Adrenal gland (tissue), 5 donors: ENCODE results near the gene PEAR1.

Source experiments
- POLR2A ChIP-seq, 2 donors: fragments of 450-650 bp; IDR thresholded peaks; one replicate each; pipeline ENCODE4 v1.6.1; 2017; ENCODE audit warnings: antibody characterized with exemption in 2 of 2, mild to moderate bottlenecking in 2 of 2, moderate library complexity in 1 of 2
- TF ChIP-seq, protein P1 (sequence below), 6 experiments: fragments of 450-650 bp in 4 of 6; fragments of 200-600 bp in 2 of 6; sonication (generic) in 1 of 6; IDR thresholded peaks; 1 replicate in 5 of 6; 2 replicates in 1 of 6; pipeline versions ENCODE4 v1.5.1 to v1.8.0; 2016 to 2021; ENCODE audit warnings: antibody characterized with exemption in 6 of 6, mild to moderate bottlenecking in 2 of 6, moderate library complexity in 1 of 6
- donor health status: DM: no; HTN: no; CAD: no.

GRCh38 chr1:156958247-156958714 lies 64.8 kb downstream of the PEAR1 start:
- TF ChIP-seq, protein P1, sequence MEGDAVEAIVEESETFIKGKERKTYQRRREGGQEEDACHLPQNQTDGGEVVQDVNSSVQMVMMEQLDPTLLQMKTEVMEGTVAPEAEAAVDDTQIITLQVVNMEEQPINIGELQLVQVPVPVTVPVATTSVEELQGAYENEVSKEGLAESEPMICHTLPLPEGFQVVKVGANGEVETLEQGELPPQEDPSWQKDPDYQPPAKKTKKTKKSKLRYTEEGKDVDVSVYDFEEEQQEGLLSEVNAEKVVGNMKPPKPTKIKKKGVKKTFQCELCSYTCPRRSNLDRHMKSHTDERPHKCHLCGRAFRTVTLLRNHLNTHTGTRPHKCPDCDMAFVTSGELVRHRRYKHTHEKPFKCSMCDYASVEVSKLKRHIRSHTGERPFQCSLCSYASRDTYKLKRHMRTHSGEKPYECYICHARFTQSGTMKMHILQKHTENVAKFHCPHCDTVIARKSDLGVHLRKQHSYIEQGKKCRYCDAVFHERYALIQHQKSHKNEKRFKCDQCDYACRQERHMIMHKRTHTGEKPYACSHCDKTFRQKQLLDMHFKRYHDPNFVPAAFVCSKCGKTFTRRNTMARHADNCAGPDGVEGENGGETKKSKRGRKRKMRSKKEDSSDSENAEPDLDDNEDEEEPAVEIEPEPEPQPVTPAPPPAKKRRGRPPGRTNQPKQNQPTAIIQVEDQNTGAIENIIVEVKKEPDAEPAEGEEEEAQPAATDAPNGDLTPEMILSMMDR (IDR thresholded peaks at IDR 0.05), result no peak
- TF ChIP-seq POLR2A (IDR thresholded peaks at IDR 0.05), result no peak
